Stimulated activated CD8-positive, alpha-beta memory T cell treated with anti-CD3 and anti-CD28 coated beads, Interleukin-7, amount 100 ng/mL, for 48 hours (primary cell): ENCODE results near the gene LMOD3.

Experiments
- DNase-seq, 2 donors: peaks; one replicate each; pipeline ENCODE4 v3.0.0-alpha.2; 2020; ENCODE audit warnings: low read depth in 1 of 2; ENCODE audit errors: extremely low read depth in 1 of 2

Gene LMOD3

GRCh38 chr3:69122403-69122802 is at the start of gene LMOD3:
Gene LMOD3, minus strand, starts transcription at chr3:69122595. Its CDS starts 209 bp downstream, at chr3:69122386.
- no peak for DNase-seq

- no peak for DNase-seq
These were observed 49.7 kb upstream of the LMOD3 start for GRCh38 chr3:69172058-69172457.

GRCh38 chr3:69166446-69166845 is 44.1 kb upstream of the LMOD3 start:
- no peak for DNase-seq

- no peak for DNase-seq
These were observed 43.3 kb upstream of the LMOD3 start for GRCh38 chr3:69165744-69166143.

GRCh38 chr3:69164296-69164695 is 41.9 kb upstream of the LMOD3 start:
- DNase-seq, result no peak

GRCh38 chr3:69162308-69162980 is 40.0 kb upstream of the LMOD3 start:
- no peak for DNase-seq

- DNase-seq, result peak in 1 of 2 donors; percentile 7
These were observed 39.4 kb upstream of the LMOD3 start for GRCh38 chr3:69161587-69162307.

- DNase-seq, result no peak
These were observed 38.1 kb upstream of the LMOD3 start for GRCh38 chr3:69160525-69160924.

GRCh38 chr3:69160107-69160506 is 37.7 kb upstream of the LMOD3 start:
- DNase-seq, result no peak

GRCh38 chr3:69149586-69149985 is 27.2 kb upstream of the LMOD3 start:
- DNase-seq, result no peak

GRCh38 chr3:69145688-69146087 is 23.3 kb upstream of the LMOD3 start:
- no peak for DNase-seq

GRCh38 chr3:69144631-69145245 is 22.3 kb upstream of the LMOD3 start:
- no peak for DNase-seq

GRCh38 chr3:69143612-69144011 is 21.2 kb upstream of the LMOD3 start:
- DNase-seq, result no peak

- no peak for DNase-seq
These were observed 20.5 kb upstream of the LMOD3 start for GRCh38 chr3:69142797-69143454.

GRCh38 chr3:69142090-69142489 is 19.7 kb upstream of the LMOD3 start:
- DNase-seq, result no peak

- no peak for DNase-seq
These were observed 18.9 kb upstream of the LMOD3 start for GRCh38 chr3:69141313-69141712.

- no peak for DNase-seq
These were observed 15.0 kb upstream of the LMOD3 start for GRCh38 chr3:69137412-69137811.

GRCh38 chr3:69137005-69137404 is 14.6 kb upstream of the LMOD3 start:
- DNase-seq, result no peak

- DNase-seq, result no peak
These were observed 8.3 kb upstream of the LMOD3 start for GRCh38 chr3:69130689-69131088.

GRCh38 chr3:69129531-69129930 is 7.1 kb upstream of the LMOD3 start:
- no peak for DNase-seq

- DNase-seq, result no peak
These were observed 6.1 kb upstream of the LMOD3 start for GRCh38 chr3:69128509-69128908.

- no peak for DNase-seq
These were observed 4.6 kb upstream of the LMOD3 start for GRCh38 chr3:69126999-69127398.
